GM23338 (cell line): ENCODE results near the gene BAAT. TPM values are rescaled to one million over a fixed set of nuclear protein-coding genes. Genes with fewer than 3 reads are reported as not detected.

Experiments
- ATAC-seq: fragments of 200-7000 bp; cut with Tn5 transposase; 3 replicates; pipeline ENCODE4 v1.9.1; 2020
- DNase-seq: peaks from one replicate; pipeline ENCODE4 v3.0.0-alpha.2; 2015; ENCODE audit warnings: low spot score
- H2AFZ ChIP-seq: fragments of 200-600 bp; sonication (generic); 2 replicates; pipeline ENCODE4 v1.8.0; 2016; ENCODE audit warnings: antibody characterized with exemption, mild to moderate bottlenecking, moderate library complexity
- H3F3A ChIP-seq: fragments of 200-600 bp; sonication (generic); replicated peaks from 2 replicates; pipeline ENCODE4 v1.8.0; 2017; ENCODE audit warnings: antibody characterized with exemption, mixed run types, low read depth
- H3K27ac ChIP-seq: fragments of 200-600 bp; sonication (generic); 2 replicates; pipeline ENCODE4 v1.6.1; 2016; ENCODE audit warnings: low read depth
- H3K27me3 ChIP-seq: fragments of 200-600 bp; sonication (generic); 2 replicates; pipeline ENCODE4 v1.8.0; 2016; ENCODE audit warnings: mild to moderate bottlenecking, mixed run types, moderate library complexity; ENCODE audit not compliant: insufficient read depth
- H3K36me3 ChIP-seq: fragments of 200-600 bp; sonication (generic); 2 replicates; pipeline ENCODE4 v1.8.0; 2016; ENCODE audit warnings: mild to moderate bottlenecking; ENCODE audit not compliant: insufficient read depth
- H3K4me1 ChIP-seq: fragments of 200-600 bp; sonication (generic); 2 replicates; pipeline ENCODE4 v1.8.0; 2016; ENCODE audit warnings: mild to moderate bottlenecking, moderate library complexity; ENCODE audit not compliant: insufficient read depth
- H3K4me2 ChIP-seq: fragments of 200-600 bp; sonication (generic); 2 replicates; pipeline ENCODE4 v1.7.1; 2017; ENCODE audit warnings: mixed run types
- H3K4me3 ChIP-seq: fragments of 200-600 bp; sonication (generic); 2 replicates; pipeline ENCODE4 v1.6.1; 2016; ENCODE audit warnings: mixed run types
- H3K79me2 ChIP-seq: fragments of 200-600 bp; sonication (generic); replicated peaks from 2 replicates; pipeline ENCODE4 v1.8.0; 2017; ENCODE audit warnings: mild to moderate bottlenecking; ENCODE audit not compliant: insufficient read depth
- H3K9me2 ChIP-seq: fragments of 200-600 bp; sonication (generic); 2 replicates; pipeline ENCODE4 v1.8.0; 2017; ENCODE audit not compliant: insufficient read depth
- H4K20me1 ChIP-seq: fragments of 200-600 bp; sonication (generic); replicated peaks from 2 replicates; pipeline ENCODE4 v1.8.0; 2017; ENCODE audit warnings: mild to moderate bottlenecking; ENCODE audit not compliant: insufficient read depth
- H3K27ac Mint-ChIP-seq: 2 replicates; pipeline ENCODE4 v1.8.0; 2020; ENCODE audit warnings: inconsistent platforms, mild to moderate bottlenecking, moderate library complexity, mixed read lengths
- H3K27me3 Mint-ChIP-seq: 3 replicates; pipeline ENCODE4 v1.8.0; 2022; ENCODE audit warnings: low read depth, mild to moderate bottlenecking, moderate library complexity, mixed read lengths, inconsistent platforms; ENCODE audit not compliant: insufficient read depth, poor library complexity
- H3K36me3 Mint-ChIP-seq: 3 replicates; pipeline ENCODE4 v1.8.0; 2021; ENCODE audit warnings: low read depth, mild to moderate bottlenecking, inconsistent platforms, moderate library complexity, mixed read lengths
- H3K4me1 Mint-ChIP-seq: 3 replicates; pipeline ENCODE4 v1.8.0; 2020; ENCODE audit warnings: mild to moderate bottlenecking, inconsistent platforms, mixed read lengths
- H3K4me3 Mint-ChIP-seq: 3 replicates; pipeline ENCODE4 v1.8.0; 2021; ENCODE audit warnings: moderate library complexity, mild to moderate bottlenecking, inconsistent platforms, mixed read lengths
- H3K9me3 Mint-ChIP-seq: 3 replicates; pipeline ENCODE4 v1.8.0; 2020; ENCODE audit warnings: moderate library complexity, mild to moderate bottlenecking, inconsistent platforms, mixed read lengths
- CREB1 ChIP-seq: fragments of 250-450 bp; sonication (Bioruptor Pico); IDR thresholded peaks from 2 replicates; pipeline ENCODE4 v1.5.0; 2020; ENCODE audit warnings: low read depth, mild to moderate bottlenecking, moderate library complexity
- EZH2 ChIP-seq: fragments of 200-600 bp; sonication (generic); IDR thresholded peaks from one replicate; pipeline ENCODE4 v1.8.0; 2017; ENCODE audit warnings: antibody characterized with exemption, mild to moderate bottlenecking, low read depth; ENCODE audit not compliant: unreplicated experiment
- EZH2phosphoT487 ChIP-seq: fragments of 200-600 bp; sonication (generic); IDR thresholded peaks from one replicate; pipeline ENCODE4 v1.8.1; 2018; ENCODE audit warnings: antibody characterized with exemption; ENCODE audit not compliant: unreplicated experiment
- ZNF331 ChIP-seq: fragments of 250-450 bp; sonication (Bioruptor Pico); IDR thresholded peaks from 2 replicates; pipeline ENCODE4 v1.5.0; 2020; ENCODE audit warnings: low read depth, mild to moderate bottlenecking, moderate library complexity
- polyA plus RNA-seq: library from polyadenylated mRNA; unstranded; fragments of >200 nt; fragmentation: Nextera tagmentation; extraction: Ambion mirVana; gene quantifications from 2 replicates; pipeline ENCODE4 v1.2.1, GENCODE V29; 2016
- total RNA-seq: library from RNA; depleted of rRNA; stranded (reverse); fragments of >200 nt; shearing (Covaris generic); gene quantifications from 2 replicates; pipeline ENCODE4 v1.2.3, GENCODE V29; 2014
- TF ChIP-seq, protein P1 (sequence below): IDR thresholded peaks from one replicate; pipeline ENCODE4 v1.6.1; 2018; ENCODE audit warnings: antibody characterized with exemption; ENCODE audit not compliant: unreplicated experiment
- TF ChIP-seq, protein P2 (sequence below), 2 experiments: fragments of 200-600 bp in 1 of 2; sonication (generic) in 1 of 2; conservative IDR thresholded peaks; 2 replicates each; pipeline versions ENCODE4 v1.5.1 to v1.6.1; 2016 to 2017; ENCODE audit warnings: antibody characterized with exemption in 2 of 2, low read depth in 2 of 2, mild to moderate bottlenecking in 2 of 2, moderate library complexity in 1 of 2

BAAT gene
- total and polyA plus RNA-seq, 2 experiments from 2014 or later, result 0.08 to 0.14 TPM

DNA sequence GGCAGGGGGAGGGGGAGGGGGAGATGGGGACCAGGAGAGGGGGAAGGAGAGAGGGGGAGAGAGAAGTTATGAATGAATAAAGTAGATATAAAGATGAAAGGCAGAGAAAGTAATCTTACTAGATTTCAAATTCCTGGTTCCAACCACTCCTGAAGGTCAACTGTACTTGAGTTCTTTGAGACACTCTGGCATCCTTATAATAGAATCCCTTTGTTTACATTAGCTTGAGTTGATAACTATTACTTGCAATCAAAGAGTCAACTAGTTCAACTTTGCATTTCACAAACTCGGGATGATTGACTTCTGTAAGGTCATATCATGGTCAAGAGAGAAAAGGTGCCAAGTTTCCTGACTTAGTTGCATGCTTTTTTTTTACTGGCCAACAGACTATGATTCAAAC is 42.2 kb downstream of the BAAT start:
- Histone ChIP-seq H3K4me2 (no peak overlapping the region), H2AFZ (no peak overlapping the region), H3K27ac (no peak overlapping the region), H4K20me1 (no peaks in the 10 kb centered on the region; the same call in 1 of the 2 replicates), H3K27me3 (no peaks in the 10 kb centered on the region), H3K4me3 (no peak overlapping the region), H3K4me1 (no peaks in the 10 kb centered on the region), H3F3A (no peaks in the 10 kb centered on the region), H3K9me2 (peaks cover 10% of the 10 kb centered on the region), H3K36me3 (no peaks in the 10 kb centered on the region), H3K79me2 (no peaks in the 10 kb centered on the region)
- Mint-ChIP-seq H3K36me3 (no peaks in the 10 kb centered on the region), H3K9me3 (no peaks in the 10 kb centered on the region), H3K27me3 (no peaks in the 10 kb centered on the region), H3K27ac (no peak overlapping the region), H3K4me1 (peaks cover 6% of the 10 kb centered on the region), H3K4me3 (no peak overlapping the region)
- ATAC-seq, result no peak
- TF ChIP-seq, protein P1, sequence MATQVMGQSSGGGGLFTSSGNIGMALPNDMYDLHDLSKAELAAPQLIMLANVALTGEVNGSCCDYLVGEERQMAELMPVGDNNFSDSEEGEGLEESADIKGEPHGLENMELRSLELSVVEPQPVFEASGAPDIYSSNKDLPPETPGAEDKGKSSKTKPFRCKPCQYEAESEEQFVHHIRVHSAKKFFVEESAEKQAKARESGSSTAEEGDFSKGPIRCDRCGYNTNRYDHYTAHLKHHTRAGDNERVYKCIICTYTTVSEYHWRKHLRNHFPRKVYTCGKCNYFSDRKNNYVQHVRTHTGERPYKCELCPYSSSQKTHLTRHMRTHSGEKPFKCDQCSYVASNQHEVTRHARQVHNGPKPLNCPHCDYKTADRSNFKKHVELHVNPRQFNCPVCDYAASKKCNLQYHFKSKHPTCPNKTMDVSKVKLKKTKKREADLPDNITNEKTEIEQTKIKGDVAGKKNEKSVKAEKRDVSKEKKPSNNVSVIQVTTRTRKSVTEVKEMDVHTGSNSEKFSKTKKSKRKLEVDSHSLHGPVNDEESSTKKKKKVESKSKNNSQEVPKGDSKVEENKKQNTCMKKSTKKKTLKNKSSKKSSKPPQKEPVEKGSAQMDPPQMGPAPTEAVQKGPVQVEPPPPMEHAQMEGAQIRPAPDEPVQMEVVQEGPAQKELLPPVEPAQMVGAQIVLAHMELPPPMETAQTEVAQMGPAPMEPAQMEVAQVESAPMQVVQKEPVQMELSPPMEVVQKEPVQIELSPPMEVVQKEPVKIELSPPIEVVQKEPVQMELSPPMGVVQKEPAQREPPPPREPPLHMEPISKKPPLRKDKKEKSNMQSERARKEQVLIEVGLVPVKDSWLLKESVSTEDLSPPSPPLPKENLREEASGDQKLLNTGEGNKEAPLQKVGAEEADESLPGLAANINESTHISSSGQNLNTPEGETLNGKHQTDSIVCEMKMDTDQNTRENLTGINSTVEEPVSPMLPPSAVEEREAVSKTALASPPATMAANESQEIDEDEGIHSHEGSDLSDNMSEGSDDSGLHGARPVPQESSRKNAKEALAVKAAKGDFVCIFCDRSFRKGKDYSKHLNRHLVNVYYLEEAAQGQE, result no peak
- TF ChIP-seq EZH2, result no peak
- TF ChIP-seq ZNF331 (CRISPR knock-in tag), result no peak
- DNase-seq, result no peak

DNA sequence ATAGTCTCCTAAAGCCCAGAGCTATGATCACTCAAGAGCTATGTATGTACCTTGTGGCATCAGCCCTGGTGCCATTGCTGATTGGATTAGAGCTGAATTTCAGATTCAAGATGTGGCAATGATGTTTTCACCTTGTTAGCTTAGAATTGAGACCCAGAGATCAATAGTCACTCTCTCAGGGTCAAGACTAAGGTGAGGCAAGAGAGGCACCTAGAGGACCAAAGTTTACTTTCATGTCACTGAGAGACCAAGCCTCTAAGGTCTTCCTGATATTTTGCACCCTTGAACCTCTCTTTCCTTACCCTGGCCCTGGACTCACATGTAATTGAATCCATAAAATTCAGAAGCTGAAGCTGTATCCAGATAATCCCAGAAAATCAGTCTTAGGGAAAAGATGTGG is 42.8 kb downstream of the BAAT start:
- Histone ChIP-seq H3K36me3 (no peaks in the 10 kb centered on the region), H3K9me2 (peaks cover 10% of the 10 kb centered on the region), H2AFZ (no peak overlapping the region), H3K27me3 (no peaks in the 10 kb centered on the region), H4K20me1 (no peaks in the 10 kb centered on the region; the same call in 1 of the 2 replicates), H3K27ac (no peak overlapping the region), H3K4me1 (no peaks in the 10 kb centered on the region), H3K4me3 (no peak overlapping the region), H3F3A (no peaks in the 10 kb centered on the region), H3K4me2 (no peak overlapping the region), H3K79me2 (no peaks in the 10 kb centered on the region)
- Mint-ChIP-seq H3K9me3 (no peaks in the 10 kb centered on the region), H3K4me1 (peaks cover 10% of the 10 kb centered on the region), H3K4me3 (no peak overlapping the region), H3K27me3 (no peaks in the 10 kb centered on the region), H3K27ac (no peak overlapping the region), H3K36me3 (no peaks in the 10 kb centered on the region)
- DNase-seq (no peak), ATAC-seq (no peak)
- TF ChIP-seq, protein P1, result no peak
- TF ChIP-seq CREB1 (CRISPR knock-in tag), result no peak
- TF ChIP-seq, protein P2, sequence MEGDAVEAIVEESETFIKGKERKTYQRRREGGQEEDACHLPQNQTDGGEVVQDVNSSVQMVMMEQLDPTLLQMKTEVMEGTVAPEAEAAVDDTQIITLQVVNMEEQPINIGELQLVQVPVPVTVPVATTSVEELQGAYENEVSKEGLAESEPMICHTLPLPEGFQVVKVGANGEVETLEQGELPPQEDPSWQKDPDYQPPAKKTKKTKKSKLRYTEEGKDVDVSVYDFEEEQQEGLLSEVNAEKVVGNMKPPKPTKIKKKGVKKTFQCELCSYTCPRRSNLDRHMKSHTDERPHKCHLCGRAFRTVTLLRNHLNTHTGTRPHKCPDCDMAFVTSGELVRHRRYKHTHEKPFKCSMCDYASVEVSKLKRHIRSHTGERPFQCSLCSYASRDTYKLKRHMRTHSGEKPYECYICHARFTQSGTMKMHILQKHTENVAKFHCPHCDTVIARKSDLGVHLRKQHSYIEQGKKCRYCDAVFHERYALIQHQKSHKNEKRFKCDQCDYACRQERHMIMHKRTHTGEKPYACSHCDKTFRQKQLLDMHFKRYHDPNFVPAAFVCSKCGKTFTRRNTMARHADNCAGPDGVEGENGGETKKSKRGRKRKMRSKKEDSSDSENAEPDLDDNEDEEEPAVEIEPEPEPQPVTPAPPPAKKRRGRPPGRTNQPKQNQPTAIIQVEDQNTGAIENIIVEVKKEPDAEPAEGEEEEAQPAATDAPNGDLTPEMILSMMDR (conservative IDR thresholded peaks at IDR 0.05; ENCODE audit: low read depth in 2 of 2), result peak in 1 of 2 experiments; percentile 34; a peak in 2 of 4 replicates
- no peak for TF ChIP-seq EZH2
- no peak for TF ChIP-seq EZH2phosphoT487
